ENCODE results near the gene STAG1.

GRCh38 chr3:136404056-136404455, 348.1 kb downstream of the STAG1 start:
- TF ChIP-seq CTCF (IDR thresholded peaks at IDR 0.05; ENCODE audit: insufficient read depth, low read length, poor library complexity, severe bottlenecking) (no peak), EZH2phosphoT487 (conservative IDR thresholded peaks at IDR 0.05; ENCODE audit: low read length) (no peak)

Measured in SU-DHL-6 (cell line).